KMS-11 (cell line): Measurements from ENCODE around the gene FBXO34.

Experiments used
- H2AFZ ChIP-seq: fragments of 200-600 bp; sonication (generic); 2 replicates; pipeline ENCODE4 v1.6.1; 2016; ENCODE audit warnings: antibody characterized with exemption, mixed run types, low read depth
- H3K27ac ChIP-seq: fragments of 200-600 bp; sonication (generic); 2 replicates; pipeline ENCODE4 v1.6.1; 2016; ENCODE audit warnings: mild to moderate bottlenecking, mixed run types
- H3K27me3 ChIP-seq: fragments of 200-600 bp; sonication (generic); 2 replicates; pipeline ENCODE4 v1.6.1; 2017; ENCODE audit warnings: mild to moderate bottlenecking, low read depth, mixed run types, moderate library complexity; ENCODE audit not compliant: insufficient read depth
- H3K36me3 ChIP-seq: fragments of 200-600 bp; sonication (generic); 2 replicates; pipeline ENCODE4 v1.6.1; 2017; ENCODE audit warnings: mild to moderate bottlenecking, mixed run types; ENCODE audit not compliant: insufficient read depth
- H3K4me1 ChIP-seq: fragments of 200-600 bp; sonication (generic); 2 replicates; pipeline ENCODE4 v1.6.1; 2016; ENCODE audit warnings: mild to moderate bottlenecking, low read depth, mixed run types; ENCODE audit not compliant: poor library complexity, severe bottlenecking
- H3K4me2 ChIP-seq: fragments of 200-600 bp; sonication (generic); 2 replicates; pipeline ENCODE4 v1.7.0; 2016; ENCODE audit warnings: mild to moderate bottlenecking, mixed run types
- H3K4me3 ChIP-seq: fragments of 200-600 bp; sonication (generic); IDR thresholded peaks from 2 replicates; pipeline ENCODE4 v1.6.1; 2017; ENCODE audit warnings: low read depth, low read length, mixed read lengths; ENCODE audit not compliant: insufficient read depth
- H3K79me2 ChIP-seq: fragments of 200-600 bp; sonication (generic); 2 replicates; pipeline ENCODE4 v1.6.1; 2016; ENCODE audit warnings: low read depth, mixed run types; ENCODE audit not compliant: insufficient read depth
- H3K9ac ChIP-seq: fragments of 200-600 bp; sonication (generic); 2 replicates; pipeline ENCODE4 v1.6.1; 2016; ENCODE audit warnings: mild to moderate bottlenecking, mixed run types
- H4K20me1 ChIP-seq: fragments of 200-600 bp; sonication (generic); 2 replicates; pipeline ENCODE4 v1.6.1; 2016; ENCODE audit warnings: mild to moderate bottlenecking, mixed run types; ENCODE audit not compliant: insufficient read depth
- CTCF ChIP-seq: fragments of 200-600 bp; sonication (generic); conservative IDR thresholded peaks from 2 replicates; pipeline ENCODE4 v1.6.1; 2017; ENCODE audit warnings: low read depth, mild to moderate bottlenecking, antibody characterized with exemption, low read length, moderate library complexity, mixed read lengths

Gene FBXO34

GRCh38 chr14:55297611-55298499 lies 26.6 kb downstream of the FBXO34 start:
- no peak overlapping the region for H3K4me3 ChIP-seq
- H3K4me2 ChIP-seq, result no peak overlapping the region
- H2AFZ ChIP-seq, result no peak overlapping the region
- H3K27me3 ChIP-seq, result no peaks in the 10 kb centered on the region
- H4K20me1 ChIP-seq, result 0 out of 2 replicates have a peak, but pooled peaks cover 4% of the 10 kb centered on the region
- H3K9ac ChIP-seq, result no peak overlapping the region
- H3K4me1 ChIP-seq, result peaks cover 31% of the 10 kb centered on the region
- no peak overlapping the region for H3K27ac ChIP-seq
- no peaks in the 10 kb centered on the region for H3K79me2 ChIP-seq
- H3K36me3 ChIP-seq, result no peaks in the 10 kb centered on the region
- no peak for TF ChIP-seq CTCF

GRCh38 chr14:55298500-55298822 lies 27.2 kb downstream of the FBXO34 start:
- no peaks in the 10 kb centered on the region for H3K36me3 ChIP-seq
- no peak for TF ChIP-seq CTCF

GRCh38 chr14:55301437-55302121 lies 30.4 kb downstream of the FBXO34 start:
- Histone ChIP-seq H3K4me2 (no peak overlapping the region), H3K9ac (no peak overlapping the region), H2AFZ (no peak overlapping the region), H3K36me3 (no peaks in the 10 kb centered on the region), H4K20me1 (no peaks in the 10 kb centered on the region), H3K27ac (no peak overlapping the region), H3K4me3 (no peak overlapping the region), H3K79me2 (no peaks in the 10 kb centered on the region), H3K27me3 (no peaks in the 10 kb centered on the region), H3K4me1 (peaks cover 11% of the 10 kb centered on the region)
- TF ChIP-seq CTCF, result no peak

More at GRCh38 chr14:55298500-55298822, 27.2 kb downstream of the FBXO34 start:
- no peak overlapping the region for H3K27ac ChIP-seq
- H3K4me3 ChIP-seq, result no peak overlapping the region
- H3K27me3 ChIP-seq, result no peaks in the 10 kb centered on the region
- H3K9ac ChIP-seq, result no peak overlapping the region
- no peaks in the 10 kb centered on the region for H3K79me2 ChIP-seq
- H3K4me1 ChIP-seq, result peaks cover 29% of the 10 kb centered on the region
- no peak overlapping the region for H2AFZ ChIP-seq
- 0 out of 2 replicates have a peak, but pooled peaks cover 4% of the 10 kb centered on the region for H4K20me1 ChIP-seq
- no peak overlapping the region for H3K4me2 ChIP-seq

GRCh38 chr14:55302367-55303124 lies 31.3 kb downstream of the FBXO34 start:
- TF ChIP-seq CTCF, result no peak
- Histone ChIP-seq H3K79me2 (no peaks in the 10 kb centered on the region), H3K27me3 (no peaks in the 10 kb centered on the region), H3K36me3 (no peaks in the 10 kb centered on the region), H3K4me3 (no peak overlapping the region), H3K4me1 (peaks cover 8% of the 10 kb centered on the region), H3K9ac (no peak overlapping the region), H2AFZ (no peak overlapping the region), H3K27ac (no peak overlapping the region), H3K4me2 (no peak overlapping the region), H4K20me1 (no peaks in the 10 kb centered on the region)
